ENCODE measurements around the gene SRRM3.

DNA sequence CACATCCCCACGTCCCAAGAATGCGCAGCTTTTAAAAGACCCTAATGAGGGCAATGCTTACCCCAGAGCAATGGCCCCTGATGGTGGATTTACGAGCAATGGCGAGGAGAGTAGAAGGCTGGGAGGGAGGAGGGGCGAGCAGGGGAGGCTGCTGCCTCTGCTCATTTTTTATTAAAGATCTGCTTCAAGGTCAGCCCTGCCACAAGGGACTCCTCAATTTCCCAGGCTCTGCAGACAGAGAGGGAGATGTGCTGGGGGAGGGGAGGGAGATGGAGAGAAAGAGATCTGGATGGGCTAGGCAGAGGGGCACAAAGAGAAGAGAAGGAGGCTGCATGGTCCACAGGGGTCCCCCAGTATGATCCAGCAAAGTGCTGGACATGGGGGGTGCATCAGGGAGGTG is 7.8 kb upstream of the SRRM3 start:
- TF ChIP-seq, protein P1, sequence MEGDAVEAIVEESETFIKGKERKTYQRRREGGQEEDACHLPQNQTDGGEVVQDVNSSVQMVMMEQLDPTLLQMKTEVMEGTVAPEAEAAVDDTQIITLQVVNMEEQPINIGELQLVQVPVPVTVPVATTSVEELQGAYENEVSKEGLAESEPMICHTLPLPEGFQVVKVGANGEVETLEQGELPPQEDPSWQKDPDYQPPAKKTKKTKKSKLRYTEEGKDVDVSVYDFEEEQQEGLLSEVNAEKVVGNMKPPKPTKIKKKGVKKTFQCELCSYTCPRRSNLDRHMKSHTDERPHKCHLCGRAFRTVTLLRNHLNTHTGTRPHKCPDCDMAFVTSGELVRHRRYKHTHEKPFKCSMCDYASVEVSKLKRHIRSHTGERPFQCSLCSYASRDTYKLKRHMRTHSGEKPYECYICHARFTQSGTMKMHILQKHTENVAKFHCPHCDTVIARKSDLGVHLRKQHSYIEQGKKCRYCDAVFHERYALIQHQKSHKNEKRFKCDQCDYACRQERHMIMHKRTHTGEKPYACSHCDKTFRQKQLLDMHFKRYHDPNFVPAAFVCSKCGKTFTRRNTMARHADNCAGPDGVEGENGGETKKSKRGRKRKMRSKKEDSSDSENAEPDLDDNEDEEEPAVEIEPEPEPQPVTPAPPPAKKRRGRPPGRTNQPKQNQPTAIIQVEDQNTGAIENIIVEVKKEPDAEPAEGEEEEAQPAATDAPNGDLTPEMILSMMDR (IDR thresholded peaks at IDR 0.05): no peak
- TF ChIP-seq POLR2A (IDR thresholded peaks at IDR 0.05): no peak
